Hematopoietic multipotent progenitor cell treated with erythropoietin and hydrocortisone succinate and interleukin-3 and kit ligand, for 15 days (in vitro differentiated cells): ENCODE measurements around the gene ASB2.
A peak's percentile ranks its signal among the peaks of the same experiment; 100 is the strongest.

Experiments used
- DNase-seq: peaks from one replicate; pipeline ENCODE4 v3.0.0-alpha.2; 2015; ENCODE audit warnings: low spot score

The ASB2 gene

GRCh38 chr14:93976477-93977057 is at the start of gene ASB2:
Gene ASB2 (minus strand): TSS chr14:93976570. CDS start chr14:93964539, 12,031 bp downstream.
- no peak for DNase-seq

- DNase-seq: no peak
Measured at GRCh38 chr14:94025720-94026119, 49.4 kb upstream of the ASB2 start.

- DNase-seq: no peak
Measured at GRCh38 chr14:94024549-94024948, 48.2 kb upstream of the ASB2 start.

- DNase-seq: no peak
Measured at GRCh38 chr14:94022532-94023411, 46.4 kb upstream of the ASB2 start.

- no peak for DNase-seq
Measured at GRCh38 chr14:94021416-94022157, 45.2 kb upstream of the ASB2 start.

GRCh38 chr14:94021001-94021400 is 44.6 kb upstream of the ASB2 start:
- no peak for DNase-seq

GRCh38 chr14:94020267-94020666 is 43.9 kb upstream of the ASB2 start:
- no peak for DNase-seq

- no peak for DNase-seq
Measured at GRCh38 chr14:94019329-94019728, 43.0 kb upstream of the ASB2 start.

GRCh38 chr14:94018308-94018707 is 41.9 kb upstream of the ASB2 start:
- no peak for DNase-seq

- DNase-seq: no peak
Measured at GRCh38 chr14:94016446-94016976, 40.1 kb upstream of the ASB2 start.

- no peak for DNase-seq
Measured at GRCh38 chr14:94015223-94015622, 38.9 kb upstream of the ASB2 start.

GRCh38 chr14:94014382-94014781 is 38.0 kb upstream of the ASB2 start:
- no peak for DNase-seq

GRCh38 chr14:94011795-94012194 is 35.4 kb upstream of the ASB2 start:
- no peak for DNase-seq

GRCh38 chr14:94010625-94011024 is 34.3 kb upstream of the ASB2 start:
- DNase-seq: no peak

- DNase-seq: no peak
Measured at GRCh38 chr14:94009767-94010166, 33.4 kb upstream of the ASB2 start.

- DNase-seq: no peak
Measured at GRCh38 chr14:94008234-94008633, 31.9 kb upstream of the ASB2 start.

- DNase-seq: no peak
Measured at GRCh38 chr14:94005324-94006073, 29.1 kb upstream of the ASB2 start.

- no peak for DNase-seq
Measured at GRCh38 chr14:94004015-94004414, 27.6 kb upstream of the ASB2 start.

GRCh38 chr14:94003397-94003796 is 27.0 kb upstream of the ASB2 start:
- DNase-seq: no peak

- DNase-seq: peak; percentile 61
Measured at GRCh38 chr14:94001501-94002396, 25.4 kb upstream of the ASB2 start.

GRCh38 chr14:94001016-94001415 is 24.6 kb upstream of the ASB2 start:
- no peak for DNase-seq
